WTC11 (cell line): ENCODE results near the gene RAB1A. TPM values are rescaled to one million over a fixed set of nuclear protein-coding genes. Genes with fewer than 3 reads are reported as not detected.

Source experiments
- ATAC-seq: fragments of 200-7000 bp; cut with Tn5 transposase; 2 replicates; pipeline ENCODE4 v1.10.0; 2021; ENCODE audit warnings: mild to moderate bottlenecking, moderate library complexity
- CTCF ChIA-PET: fragments of 300-600 bp; sonication (Branson Sonifier 250); formaldehyde crosslinking; loops from one replicate; lab custom pipeline; 2021; ENCODE audit warnings: antibody characterized with exemption; lab: Charles Lee
- POLR2A ChIA-PET: fragments of 350-600 bp; sonication (Branson Sonifier 250); formaldehyde crosslinking; loops from one replicate; lab custom pipeline; 2021; ENCODE audit warnings: antibody characterized with exemption; lab: Charles Lee
- DNase-seq: peaks from one replicate; pipeline ENCODE4 v3.0.0; 2021; ENCODE audit warnings: low spot score
- H3K27ac Mint-ChIP-seq: 2 replicates; pipeline ENCODE4 v1.8.0; 2021; ENCODE audit warnings: mixed read lengths
- H3K27me3 Mint-ChIP-seq: 2 replicates; pipeline ENCODE4 v1.8.0; 2021; ENCODE audit warnings: low read depth, mild to moderate bottlenecking, moderate library complexity, mixed read lengths
- H3K36me3 Mint-ChIP-seq: 2 replicates; pipeline ENCODE4 v1.8.0; 2021; ENCODE audit warnings: mixed read lengths
- H3K4me1 Mint-ChIP-seq: 2 replicates; pipeline ENCODE4 v1.8.0; 2022; ENCODE audit warnings: mixed read lengths
- H3K4me3 Mint-ChIP-seq: 2 replicates; pipeline ENCODE4 v1.8.0; 2021; ENCODE audit warnings: mild to moderate bottlenecking, moderate library complexity, mixed read lengths
- H3K9me3 Mint-ChIP-seq: 2 replicates; pipeline ENCODE4 v1.8.0; 2021; ENCODE audit warnings: mixed read lengths
- AR ChIP-seq: fragments of 250-450 bp; sonication (Bioruptor Pico); IDR thresholded peaks from 2 replicates; pipeline ENCODE4 v1.9.0; 2021; ENCODE audit warnings: mild to moderate bottlenecking
- ATF6 ChIP-seq: sonication (generic); formaldehyde crosslinking; IDR thresholded peaks from 2 replicates; pipeline ENCODE4 v1.8.1; 2023; ENCODE audit warnings: mild to moderate bottlenecking, missing genetic modification reagents
- CDX4 ChIP-seq: fragments of 250-450 bp; sonication (Bioruptor Pico); IDR thresholded peaks from 2 replicates; pipeline ENCODE4 v1.9.0; 2021; ENCODE audit warnings: moderate library complexity, mild to moderate bottlenecking, inconsistent platforms, borderline replicate concordance
- CTCF ChIP-seq: fragments of 200-600 bp; IDR thresholded peaks from 2 replicates; pipeline ENCODE4 v1.8.0; 2022; ENCODE audit warnings: antibody characterized with exemption
- E2F1 ChIP-seq: sonication (generic); formaldehyde crosslinking; IDR thresholded peaks from 2 replicates; pipeline ENCODE4 v1.8.0; 2022; ENCODE audit warnings: mild to moderate bottlenecking, missing genetic modification reagents
- ESRRA ChIP-seq: sonication (generic); formaldehyde crosslinking; IDR thresholded peaks from 2 replicates; pipeline ENCODE4 v1.8.1; 2022; ENCODE audit warnings: mild to moderate bottlenecking, missing genetic modification reagents, borderline replicate concordance
- ETV6 ChIP-seq: sonication (generic); formaldehyde crosslinking; IDR thresholded peaks from 2 replicates; pipeline ENCODE4 v1.8.1; 2022; ENCODE audit warnings: mild to moderate bottlenecking, missing genetic modification reagents
- FOXJ3 ChIP-seq: sonication (generic); formaldehyde crosslinking; IDR thresholded peaks from 2 replicates; pipeline ENCODE4 v1.9.0; 2021; ENCODE audit warnings: missing genetic modification reagents, mild to moderate bottlenecking, borderline replicate concordance
- IRF2 ChIP-seq: sonication (generic); formaldehyde crosslinking; IDR thresholded peaks from 2 replicates; pipeline ENCODE4 v1.8.0; 2022; ENCODE audit warnings: low read depth, missing genetic modification reagents, borderline replicate concordance
- MLX ChIP-seq: sonication (generic); formaldehyde crosslinking; IDR thresholded peaks from 2 replicates; pipeline ENCODE4 v1.8.1; 2023; ENCODE audit warnings: mild to moderate bottlenecking, missing genetic modification reagents, moderate library complexity
- MXD4 ChIP-seq: fragments of 250-450 bp; sonication (Bioruptor Pico); IDR thresholded peaks from 2 replicates; pipeline ENCODE4 v1.8.0; 2021; ENCODE audit warnings: mild to moderate bottlenecking, moderate library complexity, borderline replicate concordance
- RORB ChIP-seq: fragments of 250-450 bp; sonication (Bioruptor Pico); IDR thresholded peaks from 2 replicates; pipeline ENCODE4 v1.9.0; 2021; ENCODE audit warnings: mild to moderate bottlenecking
- TCF7 ChIP-seq: sonication (generic); formaldehyde crosslinking; IDR thresholded peaks from 2 replicates; pipeline ENCODE4 v1.8.0; 2022; ENCODE audit warnings: mild to moderate bottlenecking, low read depth, missing genetic modification reagents, moderate library complexity
- ZNF219 ChIP-seq: sonication (generic); formaldehyde crosslinking; IDR thresholded peaks from 2 replicates; pipeline ENCODE4 v1.8.0; 2023; ENCODE audit warnings: missing genetic modification reagents, mild to moderate bottlenecking, borderline replicate concordance
- total RNA-seq: library from RNA; stranded (reverse); gene quantifications from 3 replicates; pipeline ENCODE4 v1.2.3, GENCODE V29; 2021

The RAB1A gene
- total RNA-seq, 1 experiment from 2014 or later = 114 TPM

- CTCF ChIA-PET = interaction anchor here (0.7 to 4.6 kb wide), 4 partner anchors 62 to 159 kb away, joined by 3 to 19 read pairs (median 6); partner anchors contain the start of genes ACTR2 and RAB1A
- no peak for TF ChIP-seq ATF6 (CRISPR knock-in tag)
- TF ChIP-seq IRF2 = no peak
- no peak for TF ChIP-seq FOXJ3
- TF ChIP-seq CDX4 (CRISPR knock-in tag) = no peak
- no peak for TF ChIP-seq AR (CRISPR knock-in tag)
- TF ChIP-seq TCF7 (CRISPR knock-in tag) = no peak
- TF ChIP-seq E2F1 = no peak
- no peak for TF ChIP-seq ZNF219 (CRISPR knock-in tag)
- no peak for TF ChIP-seq MLX
- TF ChIP-seq, all 79 proteins: peak for 0
- ATAC-seq (no peak), DNase-seq (no peak)
- H3K9me3 Mint-ChIP-seq = no peaks in the 10 kb centered on the region
- POLR2A ChIA-PET = no interaction called here
- H3K4me1 Mint-ChIP-seq = peaks cover 12% of the 10 kb centered on the region; the same call in 1 of the 2 replicates
- peaks cover 27% of the 10 kb centered on the region for H3K36me3 Mint-ChIP-seq
- H3K4me3 Mint-ChIP-seq = no peak overlapping the region
- H3K27me3 Mint-ChIP-seq = no peaks in the 10 kb centered on the region
- peak overlapping the region; percentile 54 for H3K27ac Mint-ChIP-seq
These were observed 61.9 kb downstream of the RAB1A start for GRCh38 chr2:65067806-65068553.

GRCh38 chr2:65064728-65065552, 65.0 kb downstream of the RAB1A start:
- H3K27ac Mint-ChIP-seq = peak overlapping the region; percentile 59
- H3K36me3 Mint-ChIP-seq = no peaks in the 10 kb centered on the region
- POLR2A ChIA-PET = interaction anchor here (0.5 to 1.4 kb wide), 4 partner anchors 9 to 379 kb away, joined by 3 to 5 read pairs (median 4); partner anchors contain the start of gene CEP68
- no peaks in the 10 kb centered on the region for H3K9me3 Mint-ChIP-seq
- CTCF ChIA-PET = interaction anchor here (0.6 to 3.4 kb wide), 21 partner anchors 8 to 723 kb away, joined by 3 to 39 read pairs (median 3); partner anchors contain the start of genes ACTR2, CEP68 and RAB1A
- peaks cover 12% of the 10 kb centered on the region; the same call in 1 of the 2 replicates for H3K4me1 Mint-ChIP-seq
- no peak overlapping the region for H3K4me3 Mint-ChIP-seq
- ATAC-seq = peak; percentile 76
- DNase-seq = no peak
- no peaks in the 10 kb centered on the region for H3K27me3 Mint-ChIP-seq
- TF ChIP-seq ETV6 (CRISPR knock-in tag) (no peak), ESRRA (CRISPR knock-in tag) (no peak), CTCF (peak; percentile 35; the same call in 1 of the 2 replicates), RORB (CRISPR knock-in tag) (no peak), MXD4 (no peak)
